ENCODE data around the gene NKAIN2.

DNA sequence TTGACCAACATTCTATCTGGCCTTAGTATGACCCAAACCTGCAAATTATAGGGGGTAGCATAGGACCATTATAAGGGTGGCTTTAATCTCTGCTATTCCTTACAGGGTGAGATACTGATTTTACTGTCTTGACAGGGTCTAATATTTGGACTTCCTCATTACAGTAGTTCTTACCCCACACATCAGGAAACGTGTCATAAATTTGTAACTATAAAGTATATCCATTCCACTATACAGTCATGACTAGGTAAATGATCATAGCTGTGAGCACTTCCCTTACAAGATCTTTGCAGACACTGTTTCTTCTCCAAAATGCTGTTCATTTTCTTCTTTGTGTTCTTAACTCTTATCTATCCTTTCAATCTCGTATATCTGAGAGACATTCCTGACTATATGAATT is 639.9 kb downstream of the NKAIN2 start:
- no peak for TF ChIP-seq EZH2 (IDR thresholded peaks at IDR 0.05; ENCODE audit: low read length)
- TF ChIP-seq, protein P1, sequence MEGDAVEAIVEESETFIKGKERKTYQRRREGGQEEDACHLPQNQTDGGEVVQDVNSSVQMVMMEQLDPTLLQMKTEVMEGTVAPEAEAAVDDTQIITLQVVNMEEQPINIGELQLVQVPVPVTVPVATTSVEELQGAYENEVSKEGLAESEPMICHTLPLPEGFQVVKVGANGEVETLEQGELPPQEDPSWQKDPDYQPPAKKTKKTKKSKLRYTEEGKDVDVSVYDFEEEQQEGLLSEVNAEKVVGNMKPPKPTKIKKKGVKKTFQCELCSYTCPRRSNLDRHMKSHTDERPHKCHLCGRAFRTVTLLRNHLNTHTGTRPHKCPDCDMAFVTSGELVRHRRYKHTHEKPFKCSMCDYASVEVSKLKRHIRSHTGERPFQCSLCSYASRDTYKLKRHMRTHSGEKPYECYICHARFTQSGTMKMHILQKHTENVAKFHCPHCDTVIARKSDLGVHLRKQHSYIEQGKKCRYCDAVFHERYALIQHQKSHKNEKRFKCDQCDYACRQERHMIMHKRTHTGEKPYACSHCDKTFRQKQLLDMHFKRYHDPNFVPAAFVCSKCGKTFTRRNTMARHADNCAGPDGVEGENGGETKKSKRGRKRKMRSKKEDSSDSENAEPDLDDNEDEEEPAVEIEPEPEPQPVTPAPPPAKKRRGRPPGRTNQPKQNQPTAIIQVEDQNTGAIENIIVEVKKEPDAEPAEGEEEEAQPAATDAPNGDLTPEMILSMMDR (optimal IDR thresholded peaks at IDR 0.05 in 1 of 3, IDR thresholded peaks at IDR 0.05 in 1 of 3, conservative IDR thresholded peaks at IDR 0.05 in 1 of 3; ENCODE audit: extremely low read depth in 1 of 3, insufficient read depth in 2 of 3, low read length in 3 of 3): no peak
